GM12872 (cell line): ENCODE data around the gene SPHKAP.

Experiments
- TF ChIP-seq, protein P1 (sequence below): IDR thresholded peaks from 3 replicates; pipeline ENCODE4 v1.5.1; 2011; ENCODE audit warnings: low read depth, mild to moderate bottlenecking, low read length, moderate library complexity; ENCODE audit not compliant: insufficient read depth

SPHKAP gene

DNA sequence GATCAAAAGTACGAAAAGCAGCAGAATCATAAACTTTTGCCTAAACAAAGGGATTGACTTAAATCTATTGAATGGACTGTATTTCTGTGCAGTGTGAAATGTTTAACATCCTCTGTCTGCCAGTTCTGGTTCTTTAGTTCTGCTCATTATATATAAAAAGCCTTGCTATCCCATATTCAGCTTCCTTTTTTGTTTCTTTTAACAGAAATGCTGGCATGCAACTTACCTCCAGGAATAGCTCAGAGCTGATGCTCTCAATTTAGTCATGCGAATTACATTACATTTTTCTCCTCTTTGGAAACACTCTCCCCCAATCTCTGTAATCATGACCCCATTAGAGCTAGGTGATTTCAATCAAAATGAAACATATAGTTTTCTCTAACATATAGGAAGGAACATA is 73.6 kb downstream of the SPHKAP start:
- TF ChIP-seq, protein P1, sequence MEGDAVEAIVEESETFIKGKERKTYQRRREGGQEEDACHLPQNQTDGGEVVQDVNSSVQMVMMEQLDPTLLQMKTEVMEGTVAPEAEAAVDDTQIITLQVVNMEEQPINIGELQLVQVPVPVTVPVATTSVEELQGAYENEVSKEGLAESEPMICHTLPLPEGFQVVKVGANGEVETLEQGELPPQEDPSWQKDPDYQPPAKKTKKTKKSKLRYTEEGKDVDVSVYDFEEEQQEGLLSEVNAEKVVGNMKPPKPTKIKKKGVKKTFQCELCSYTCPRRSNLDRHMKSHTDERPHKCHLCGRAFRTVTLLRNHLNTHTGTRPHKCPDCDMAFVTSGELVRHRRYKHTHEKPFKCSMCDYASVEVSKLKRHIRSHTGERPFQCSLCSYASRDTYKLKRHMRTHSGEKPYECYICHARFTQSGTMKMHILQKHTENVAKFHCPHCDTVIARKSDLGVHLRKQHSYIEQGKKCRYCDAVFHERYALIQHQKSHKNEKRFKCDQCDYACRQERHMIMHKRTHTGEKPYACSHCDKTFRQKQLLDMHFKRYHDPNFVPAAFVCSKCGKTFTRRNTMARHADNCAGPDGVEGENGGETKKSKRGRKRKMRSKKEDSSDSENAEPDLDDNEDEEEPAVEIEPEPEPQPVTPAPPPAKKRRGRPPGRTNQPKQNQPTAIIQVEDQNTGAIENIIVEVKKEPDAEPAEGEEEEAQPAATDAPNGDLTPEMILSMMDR: no peak

DNA sequence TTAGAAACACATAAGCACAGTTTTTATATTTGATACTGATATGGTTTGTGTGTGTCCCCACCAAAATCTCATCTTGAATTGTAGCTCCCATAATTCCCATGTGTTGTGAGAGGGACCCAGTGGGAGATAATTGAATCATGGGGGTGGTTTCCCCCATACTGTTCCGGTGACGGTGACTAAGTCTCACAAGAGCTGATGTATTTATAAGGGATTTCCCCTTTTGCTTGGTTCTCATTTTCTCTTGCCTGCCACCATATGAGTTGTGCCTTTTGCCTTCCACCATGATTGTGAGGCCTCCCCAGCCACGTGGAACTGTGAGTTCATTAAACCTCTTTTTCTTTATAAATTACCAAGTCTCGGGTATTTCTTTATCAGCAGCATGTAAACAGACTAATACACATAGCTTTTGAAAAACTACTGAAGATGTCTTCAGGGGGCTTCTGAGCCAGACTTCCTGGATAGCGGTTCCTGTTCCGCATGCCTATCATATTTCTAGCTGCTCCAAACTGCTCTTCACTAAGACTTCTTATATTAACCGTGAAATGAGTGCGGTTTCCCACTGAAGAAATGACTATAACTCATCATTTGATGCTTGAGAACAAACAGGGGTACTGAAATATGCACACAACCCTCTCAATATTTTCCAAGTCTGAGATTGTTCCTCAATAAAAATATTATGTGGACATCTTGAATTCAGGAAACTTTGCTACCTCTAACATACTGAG is 75.8 kb downstream of the SPHKAP start:
- TF ChIP-seq, protein P1: no peak

DNA sequence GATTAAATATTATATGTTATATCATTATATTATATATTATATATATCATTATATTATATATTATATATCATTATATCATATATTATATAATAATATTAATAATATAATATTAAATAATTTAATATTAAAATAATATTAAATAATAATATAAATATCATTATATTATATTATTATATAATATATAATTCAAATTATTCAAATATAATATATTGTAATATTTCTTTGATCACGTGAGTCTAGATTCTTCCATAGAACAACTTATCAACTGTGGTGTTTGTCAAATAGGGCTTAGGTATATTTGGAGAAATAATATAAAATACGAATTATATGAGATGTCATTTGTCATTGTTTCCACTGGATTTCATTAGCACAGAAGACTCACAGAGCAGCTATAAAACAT is 77.3 kb downstream of the SPHKAP start:
- TF ChIP-seq, protein P1: no peak

DNA sequence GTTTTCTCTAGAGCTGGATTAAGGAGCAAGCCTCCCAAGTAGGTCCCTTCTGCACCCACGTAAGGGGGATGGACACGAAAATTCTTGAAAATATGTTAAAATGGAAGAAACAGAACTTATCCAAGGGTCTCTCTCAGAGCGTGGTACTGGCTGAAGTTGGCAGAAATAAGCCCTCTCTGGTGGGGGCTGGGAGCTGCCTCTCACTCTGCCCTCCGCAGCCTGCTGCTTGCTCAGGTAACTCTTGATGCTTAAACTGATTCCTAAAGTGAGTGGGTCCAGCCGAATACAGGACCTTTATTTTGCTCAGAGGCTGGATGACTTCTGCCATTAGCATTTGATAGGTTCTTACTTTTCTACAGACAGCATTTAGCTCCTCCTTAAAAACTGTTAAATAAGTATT is 78.1 kb downstream of the SPHKAP start:
- TF ChIP-seq, protein P1: no peak

DNA sequence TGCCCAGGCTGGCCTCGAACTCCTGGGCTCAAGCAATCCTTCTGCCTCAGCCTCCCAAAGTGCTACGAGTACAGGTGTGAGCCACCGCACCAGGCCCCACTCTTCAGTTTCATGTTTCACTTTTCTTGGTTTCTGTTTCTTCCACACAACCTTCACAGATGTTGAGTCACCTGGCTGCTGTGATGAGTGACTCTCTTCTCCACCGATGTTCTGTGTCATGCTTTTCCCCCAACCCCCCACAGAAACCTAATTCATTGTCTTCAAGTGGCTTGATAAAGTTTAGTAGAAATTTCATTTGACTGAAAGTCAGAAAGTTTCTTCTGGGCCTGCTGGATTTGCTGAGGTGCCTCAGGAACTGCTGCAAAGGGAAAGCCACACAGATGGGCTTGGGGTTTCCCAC is 78.5 kb downstream of the SPHKAP start:
- TF ChIP-seq, protein P1: no peak

DNA sequence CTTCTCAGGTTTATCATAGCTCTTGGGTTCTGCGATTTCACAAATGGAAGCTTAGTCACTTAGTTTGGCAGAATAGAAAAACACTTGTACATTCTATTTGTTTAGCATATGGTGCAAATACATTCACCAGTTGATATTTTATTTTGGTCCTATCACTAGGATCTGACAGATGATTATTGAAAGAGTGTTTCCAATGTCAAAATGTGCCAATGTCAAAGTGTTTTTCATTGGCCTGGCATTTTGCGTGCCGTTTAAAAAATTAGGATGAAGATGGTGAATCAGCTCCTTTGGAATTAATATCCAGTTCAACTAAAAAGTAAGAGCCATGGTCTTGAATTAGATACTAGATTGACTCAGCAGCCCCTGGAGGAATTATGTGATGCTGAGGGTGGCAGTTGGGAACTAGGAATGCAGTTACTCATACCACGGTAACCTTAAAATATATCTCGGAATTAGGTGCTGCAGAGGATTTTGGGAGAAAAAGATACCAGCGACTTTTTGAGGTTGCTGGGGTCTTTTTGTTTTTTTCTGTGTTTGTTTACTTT is 87.0 kb downstream of the SPHKAP start:
- TF ChIP-seq, protein P1: no peak

DNA sequence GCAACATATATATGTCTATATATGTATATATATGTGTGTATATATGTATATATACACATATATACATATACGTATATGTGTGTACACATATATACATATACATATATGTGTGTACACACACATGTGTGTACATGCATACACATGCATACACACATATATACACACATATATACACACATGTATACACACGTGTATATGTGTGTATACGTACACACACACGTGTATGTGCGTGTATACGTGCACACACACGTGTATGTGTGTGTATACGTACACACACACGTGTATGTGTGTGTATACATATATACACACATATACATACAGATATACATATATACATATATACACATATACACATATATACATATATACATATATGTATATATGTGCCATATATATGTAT is 89.4 kb downstream of the SPHKAP start:
- TF ChIP-seq, protein P1: no peak
